SK-N-SH treated with all-trans-retinoic acid at 6 μM for 48 hours (cell line): ENCODE data around the gene SRGAP1.

Experiments
- ATAC-seq: fragments of 200-7000 bp; cut with Tn5 transposase; 3 replicates; pipeline ENCODE4 v1.9.1; 2020; ENCODE audit warnings: mild to moderate bottlenecking, moderate library complexity
- ARNTL ChIP-seq: fragments of 450-650 bp; formaldehyde crosslinking; IDR thresholded peaks from 2 replicates; pipeline ENCODE4 v1.5.0; 2020; ENCODE audit warnings: low read depth, mild to moderate bottlenecking, moderate library complexity, borderline replicate concordance
- BACH2 ChIP-seq: fragments of 250-450 bp; sonication (Bioruptor Pico); IDR thresholded peaks from 2 replicates; pipeline ENCODE4 v1.9.0; 2021; ENCODE audit warnings: mild to moderate bottlenecking, borderline replicate concordance
- CREB5 ChIP-seq: fragments of 250-450 bp; sonication (Bioruptor Pico); IDR thresholded peaks from 2 replicates; pipeline ENCODE4 v1.5.1; 2020; ENCODE audit warnings: low read depth, mild to moderate bottlenecking, moderate library complexity
- CSDC2 ChIP-seq: fragments of 250-450 bp; sonication (Bioruptor Pico); IDR thresholded peaks from 2 replicates; pipeline ENCODE4 v1.5.0; 2020; ENCODE audit warnings: mild to moderate bottlenecking, moderate library complexity
- CSRNP3 ChIP-seq: fragments of 250-450 bp; sonication (Bioruptor Pico); IDR thresholded peaks from 2 replicates; pipeline ENCODE4 v1.5.1; 2021; ENCODE audit warnings: mild to moderate bottlenecking, moderate library complexity
- ESRRG ChIP-seq: fragments of 250-450 bp; sonication (Bioruptor Pico); IDR thresholded peaks from 2 replicates; pipeline ENCODE4 v1.6.1; 2021; ENCODE audit warnings: mild to moderate bottlenecking
- GLIS3 ChIP-seq: fragments of 250-450 bp; sonication (Bioruptor Pico); IDR thresholded peaks from 2 replicates; pipeline ENCODE4 v1.5.0; 2020; ENCODE audit warnings: mild to moderate bottlenecking, moderate library complexity
- ISL1 ChIP-seq: fragments of 250-450 bp; sonication (Bioruptor Pico); IDR thresholded peaks from 2 replicates; pipeline ENCODE4 v2.1.2; 2022; ENCODE audit warnings: mild to moderate bottlenecking, moderate library complexity
- OSR1 ChIP-seq: fragments of 250-450 bp; sonication (Bioruptor Pico); IDR thresholded peaks from 2 replicates; pipeline ENCODE4 v1.8.0; 2022; ENCODE audit warnings: moderate library complexity, mild to moderate bottlenecking, inconsistent platforms
- POU6F1 ChIP-seq: fragments of 250-450 bp; sonication (Bioruptor Pico); IDR thresholded peaks from 2 replicates; pipeline ENCODE4 v1.8.0; 2021; ENCODE audit warnings: low read depth, mild to moderate bottlenecking, moderate library complexity, borderline replicate concordance
- PPARA ChIP-seq: fragments of 250-450 bp; sonication (Bioruptor Pico); IDR thresholded peaks from 2 replicates; pipeline ENCODE4 v1.5.0; 2020; ENCODE audit warnings: mild to moderate bottlenecking, borderline replicate concordance
- RARB ChIP-seq: fragments of 250-450 bp; sonication (Bioruptor Pico); IDR thresholded peaks from 2 replicates; pipeline ENCODE4 v1.8.0; 2021; ENCODE audit warnings: mild to moderate bottlenecking, moderate library complexity
- SNAI2 ChIP-seq: fragments of 250-450 bp; sonication (Bioruptor Pico); IDR thresholded peaks from 2 replicates; pipeline ENCODE4 v1.5.0; 2020; ENCODE audit warnings: mild to moderate bottlenecking, moderate library complexity
- TCF4 ChIP-seq: fragments of 250-450 bp; sonication (Bioruptor Pico); IDR thresholded peaks from 2 replicates; pipeline ENCODE4 v1.8.0; 2021; ENCODE audit warnings: mild to moderate bottlenecking, moderate library complexity, borderline replicate concordance
- TOX ChIP-seq: fragments of 250-450 bp; sonication (Bioruptor Pico); IDR thresholded peaks from 2 replicates; pipeline ENCODE4 v1.8.0; 2021; ENCODE audit warnings: mild to moderate bottlenecking, moderate library complexity, borderline replicate concordance
- ZC3H10 ChIP-seq: fragments of 250-450 bp; sonication (Bioruptor Pico); IDR thresholded peaks from 2 replicates; pipeline ENCODE4 v1.5.1; 2021; ENCODE audit warnings: mild to moderate bottlenecking, moderate library complexity
- ZFP3 ChIP-seq: fragments of 250-450 bp; sonication (Bioruptor Pico); IDR thresholded peaks from 2 replicates; pipeline ENCODE4 v1.5.0; 2020; ENCODE audit warnings: mild to moderate bottlenecking, moderate library complexity
- ZFP30 ChIP-seq: fragments of 450-650 bp; formaldehyde crosslinking; IDR thresholded peaks from 2 replicates; pipeline ENCODE4 v1.5.0; 2022; ENCODE audit warnings: mild to moderate bottlenecking, moderate library complexity
- ZNF565 ChIP-seq: fragments of 450-650 bp; formaldehyde crosslinking; conservative IDR thresholded peaks from 2 replicates; pipeline ENCODE4 v1.5.0; 2020; ENCODE audit warnings: low read depth, mild to moderate bottlenecking, moderate library complexity
- ZNF70 ChIP-seq: fragments of 450-650 bp; formaldehyde crosslinking; IDR thresholded peaks from 2 replicates; pipeline ENCODE4 v1.5.0; 2020; ENCODE audit warnings: mild to moderate bottlenecking, moderate library complexity
- ZNF8 ChIP-seq: fragments of 450-650 bp; formaldehyde crosslinking; IDR thresholded peaks from 2 replicates; pipeline ENCODE4 v1.5.0; 2020; ENCODE audit warnings: mild to moderate bottlenecking, moderate library complexity
- TF ChIP-seq, protein P1 (sequence below): fragments of 250-450 bp; sonication (Bioruptor Pico); IDR thresholded peaks from 2 replicates; pipeline ENCODE4 v1.5.0; 2020; ENCODE audit warnings: mild to moderate bottlenecking, moderate library complexity
- TF ChIP-seq, protein P2 (sequence below): fragments of 250-450 bp; sonication (Bioruptor Pico); IDR thresholded peaks from 2 replicates; pipeline ENCODE4 v1.8.0; 2020; ENCODE audit warnings: mild to moderate bottlenecking, moderate library complexity, borderline replicate concordance

Gene SRGAP1

GRCh38 chr12:64190140-64190539, 345.6 kb downstream of the SRGAP1 start:
- TF ChIP-seq ZNF70 (CRISPR knock-in tag) (no peak), ZC3H10 (no peak), ZFP30 (CRISPR knock-in tag) (no peak), ESRRG (no peak), SNAI2 (CRISPR knock-in tag) (no peak), ZNF8 (CRISPR knock-in tag) (no peak), PPARA (CRISPR knock-in tag) (no peak), CSDC2 (no peak), ARNTL (CRISPR knock-in tag) (no peak), POU6F1 (CRISPR knock-in tag) (no peak), RARB (CRISPR knock-in tag) (no peak), TCF4 (no peak), ZNF565 (no peak), GLIS3 (CRISPR knock-in tag) (no peak)
- ATAC-seq = no peak

DNA sequence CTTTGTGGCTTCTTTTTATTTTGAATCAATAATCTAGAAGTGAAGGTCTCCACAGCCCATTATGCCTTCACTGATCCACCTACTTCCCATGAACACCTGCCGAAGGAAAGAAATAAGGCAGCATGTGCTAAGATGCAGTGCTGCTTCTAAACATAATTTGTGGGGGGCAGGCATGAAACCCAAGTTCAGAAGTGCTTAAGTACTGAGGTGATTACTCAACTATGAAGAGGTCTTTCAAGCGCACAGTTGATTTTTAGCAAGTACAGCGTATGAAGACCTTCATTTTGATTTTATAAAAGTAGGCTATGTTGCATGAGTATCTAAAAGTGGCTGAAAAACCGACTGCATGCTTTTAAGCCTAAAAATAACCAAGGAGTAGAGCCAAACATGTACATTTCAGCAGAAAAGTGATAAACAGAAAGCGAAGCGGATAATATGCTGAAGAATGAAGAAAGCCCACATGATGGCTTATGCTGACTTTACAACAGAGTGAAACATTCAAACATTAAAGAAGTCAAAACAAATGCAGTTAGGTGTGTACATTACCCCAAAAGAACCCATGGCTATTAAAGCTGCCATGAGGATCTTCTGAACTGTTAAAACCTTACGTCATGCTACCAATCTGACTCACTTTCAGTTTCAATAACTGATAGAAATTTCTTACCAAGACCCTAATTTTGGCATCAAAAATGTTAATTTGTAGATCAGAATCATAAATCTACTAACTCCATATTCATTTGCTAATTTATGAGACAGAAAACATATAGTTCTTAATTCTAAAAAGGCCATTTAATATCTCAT, 348.3 kb downstream of the SRGAP1 start:
- TF ChIP-seq RARB (CRISPR knock-in tag) (no peak), CSDC2 (no peak), ZFP3 (CRISPR knock-in tag) (no peak), ZC3H10 (no peak), BACH2 (no peak)
- TF ChIP-seq, protein P1, sequence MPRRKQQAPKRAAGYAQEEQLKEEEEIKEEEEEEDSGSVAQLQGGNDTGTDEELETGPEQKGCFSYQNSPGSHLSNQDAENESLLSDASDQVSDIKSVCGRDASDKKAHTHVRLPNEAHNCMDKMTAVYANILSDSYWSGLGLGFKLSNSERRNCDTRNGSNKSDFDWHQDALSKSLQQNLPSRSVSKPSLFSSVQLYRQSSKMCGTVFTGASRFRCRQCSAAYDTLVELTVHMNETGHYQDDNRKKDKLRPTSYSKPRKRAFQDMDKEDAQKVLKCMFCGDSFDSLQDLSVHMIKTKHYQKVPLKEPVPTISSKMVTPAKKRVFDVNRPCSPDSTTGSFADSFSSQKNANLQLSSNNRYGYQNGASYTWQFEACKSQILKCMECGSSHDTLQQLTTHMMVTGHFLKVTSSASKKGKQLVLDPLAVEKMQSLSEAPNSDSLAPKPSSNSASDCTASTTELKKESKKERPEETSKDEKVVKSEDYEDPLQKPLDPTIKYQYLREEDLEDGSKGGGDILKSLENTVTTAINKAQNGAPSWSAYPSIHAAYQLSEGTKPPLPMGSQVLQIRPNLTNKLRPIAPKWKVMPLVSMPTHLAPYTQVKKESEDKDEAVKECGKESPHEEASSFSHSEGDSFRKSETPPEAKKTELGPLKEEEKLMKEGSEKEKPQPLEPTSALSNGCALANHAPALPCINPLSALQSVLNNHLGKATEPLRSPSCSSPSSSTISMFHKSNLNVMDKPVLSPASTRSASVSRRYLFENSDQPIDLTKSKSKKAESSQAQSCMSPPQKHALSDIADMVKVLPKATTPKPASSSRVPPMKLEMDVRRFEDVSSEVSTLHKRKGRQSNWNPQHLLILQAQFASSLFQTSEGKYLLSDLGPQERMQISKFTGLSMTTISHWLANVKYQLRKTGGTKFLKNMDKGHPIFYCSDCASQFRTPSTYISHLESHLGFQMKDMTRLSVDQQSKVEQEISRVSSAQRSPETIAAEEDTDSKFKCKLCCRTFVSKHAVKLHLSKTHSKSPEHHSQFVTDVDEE (CRISPR knock-in tag) = no peak
- TF ChIP-seq, all 23 proteins: peak for 0
- no peak for ATAC-seq

DNA sequence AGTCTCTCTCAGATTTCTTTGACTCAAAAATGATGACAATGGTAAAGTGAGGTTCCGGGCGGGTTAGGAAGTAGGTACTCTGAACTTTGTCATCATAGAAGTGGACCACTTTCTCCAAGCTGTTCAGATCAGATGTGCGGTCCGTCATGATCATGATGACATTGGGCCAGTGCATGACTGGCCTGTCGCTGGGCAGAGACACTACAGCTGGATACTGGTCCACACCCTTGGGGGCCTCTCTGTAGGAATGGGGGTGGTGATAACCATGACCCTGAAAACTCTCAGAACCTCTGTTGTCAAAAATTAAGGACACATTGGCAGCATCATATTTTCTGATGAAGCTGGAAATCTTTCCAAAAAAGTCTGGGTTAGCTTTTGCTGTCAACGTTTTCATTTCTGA, 349.4 kb downstream of the SRGAP1 start:
- ATAC-seq = no peak
- TF ChIP-seq ZNF8 (CRISPR knock-in tag) = no peak
- no peak for TF ChIP-seq CREB5
- no peak for TF ChIP-seq POU6F1 (CRISPR knock-in tag)
- no peak for TF ChIP-seq CSDC2
- TF ChIP-seq GLIS3 (CRISPR knock-in tag) = no peak
- TF ChIP-seq, protein P2, sequence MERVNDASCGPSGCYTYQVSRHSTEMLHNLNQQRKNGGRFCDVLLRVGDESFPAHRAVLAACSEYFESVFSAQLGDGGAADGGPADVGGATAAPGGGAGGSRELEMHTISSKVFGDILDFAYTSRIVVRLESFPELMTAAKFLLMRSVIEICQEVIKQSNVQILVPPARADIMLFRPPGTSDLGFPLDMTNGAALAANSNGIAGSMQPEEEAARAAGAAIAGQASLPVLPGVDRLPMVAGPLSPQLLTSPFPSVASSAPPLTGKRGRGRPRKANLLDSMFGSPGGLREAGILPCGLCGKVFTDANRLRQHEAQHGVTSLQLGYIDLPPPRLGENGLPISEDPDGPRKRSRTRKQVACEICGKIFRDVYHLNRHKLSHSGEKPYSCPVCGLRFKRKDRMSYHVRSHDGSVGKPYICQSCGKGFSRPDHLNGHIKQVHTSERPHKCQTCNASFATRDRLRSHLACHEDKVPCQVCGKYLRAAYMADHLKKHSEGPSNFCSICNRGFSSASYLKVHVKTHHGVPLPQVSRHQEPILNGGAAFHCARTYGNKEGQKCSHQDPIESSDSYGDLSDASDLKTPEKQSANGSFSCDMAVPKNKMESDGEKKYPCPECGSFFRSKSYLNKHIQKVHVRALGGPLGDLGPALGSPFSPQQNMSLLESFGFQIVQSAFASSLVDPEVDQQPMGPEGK = no peak
- TF ChIP-seq, protein P1 (CRISPR knock-in tag) = no peak
- no peak for TF ChIP-seq CSRNP3 (CRISPR knock-in tag)
- no peak for TF ChIP-seq ISL1 (CRISPR knock-in tag)
- no peak for TF ChIP-seq ESRRG
- TF ChIP-seq SNAI2 (CRISPR knock-in tag) = no peak
- no peak for TF ChIP-seq OSR1
- TF ChIP-seq ZNF70 (CRISPR knock-in tag) = no peak
- no peak for TF ChIP-seq ARNTL (CRISPR knock-in tag)
- no peak for TF ChIP-seq TOX (CRISPR knock-in tag)
- TF ChIP-seq ZC3H10 = no peak
- no peak for TF ChIP-seq ZNF565
- TF ChIP-seq BACH2 = no peak
